Body of pancreas (tissue), 4 donors: ENCODE data around the gene TMEM181. TPM values are rescaled to one million over a fixed set of nuclear protein-coding genes. Genes with fewer than 3 reads are reported as not detected.
A peak's percentile ranks its signal among the peaks of the same experiment; 100 is the strongest.

Experiments
- ATAC-seq: fragments of 150-250 bp; one replicate; pipeline ENCODE4 v1.9.1; 2016
- DNase-seq, 4 donors: peaks; one replicate each; pipeline ENCODE4 v3.0.0-alpha.2; 2019
- H3K27ac ChIP-seq, 4 donors: fragments of 200-600 bp; sonication (generic); 1 replicate in 3 of 4; 2 replicates in 1 of 4; pipeline versions ENCODE4 v1.5.1 to v1.6.1; 2016 to 2019; ENCODE audit warnings: mild to moderate bottlenecking in 1 of 4, mixed read lengths in 1 of 4, moderate library complexity in 1 of 4
- H3K27me3 ChIP-seq, 2 donors: fragments of 200-600 bp; sonication (generic); one replicate each; pipeline ENCODE4 v1.6.0; 2016; ENCODE audit warnings: mild to moderate bottlenecking in 1 of 2
- H3K36me3 ChIP-seq, 2 donors: fragments of 200-600 bp; sonication (generic); replicated peaks in 1 of 2; 2 replicates each; pipeline ENCODE4 v1.5.1; 2016; ENCODE audit warnings: low read depth in 2 of 2; ENCODE audit not compliant: insufficient read depth in 1 of 2
- H3K4me1 ChIP-seq: fragments of 200-600 bp; sonication (generic); one replicate; pipeline ENCODE4 v1.6.0; 2016
- H3K4me3 ChIP-seq, 2 donors: fragments of 200-600 bp; sonication (generic); 1 replicate in 1 of 2; 2 replicates in 1 of 2; pipeline ENCODE4 v1.5.1; 2016 to 2019
- H3K9me3 ChIP-seq, 3 donors: fragments of 200-600 bp; sonication (generic); 1 replicate in 2 of 3; 2 replicates in 1 of 3; pipeline ENCODE4 v1.5.1; 2016
- CTCF ChIP-seq, 7 experiments: fragments of 450-650 bp in 4 of 7; fragments of 200-600 bp in 3 of 7; sonication (generic) in 3 of 7; IDR thresholded peaks; one replicate each; pipeline ENCODE4 v1.5.1; 2016 to 2019; ENCODE audit warnings: antibody characterized with exemption in 7 of 7
- POLR2A ChIP-seq, 3 donors: fragments of 450-650 bp; IDR thresholded peaks; one replicate each; pipeline ENCODE4 v1.6.1; 2016; ENCODE audit warnings: antibody characterized with exemption in 3 of 3, mild to moderate bottlenecking in 2 of 3
- WGBS, 2 donors: methylation state at CpG; one replicate each; pipeline ENCODE4 v1.1.5; 2017; 5-methylcytosine and 5-hydroxymethylcytosine counted together
- intact Hi-C: fragments of 100-400 bp; cut with DNase I; formaldehyde crosslinking; loops from one replicate; pipeline ENCODE4 v1.15.1; 2023
- total RNA-seq, 2 donors: library from RNA; depleted of rRNA; stranded (reverse); fragments of >200 nt; gene quantifications; one replicate each; pipeline ENCODE4 v1.1.0, GENCODE V29; 2016

The TMEM181 gene
- total RNA-seq, 2 donors from 2014 or later = 19.8 to 34.2 TPM

- Histone ChIP-seq H3K27me3 (no peaks in the 10 kb centered on the region), H3K9me3 (no peaks in the 10 kb centered on the region), H3K36me3 (no peaks in the 10 kb centered on the region), H3K27ac (no peak overlapping the region), H3K4me3 (no peak overlapping the region), H3K4me1 (peaks cover 27% of the 10 kb centered on the region)
- TF ChIP-seq CTCF (IDR thresholded peaks at IDR 0.05) = no peak
- TF ChIP-seq POLR2A (IDR thresholded peaks at IDR 0.05) = no peak
- ATAC-seq (no peak), DNase-seq (no peak)
- intact Hi-C loops = no loop called here
- 70 to 71% methylated on average over 8 of the region's 8 CpGs for WGBS, 2 donors
Measured at GRCh38 chr6:158642097-158642601, 82.3 kb downstream of the TMEM181 start.

GRCh38 chr6:158643836-158644230 lies 83.9 kb downstream of the TMEM181 start:
- no peak for ATAC-seq
- intact Hi-C loops = no loop called here
- Histone ChIP-seq H3K4me3 (peak overlapping the region; percentile 81 to 98), H3K9me3 (no peaks in the 10 kb centered on the region), H3K4me1 (peaks cover 27% of the 10 kb centered on the region), H3K27ac (peak overlapping the region; percentile 92 to 97 (median 94)), H3K36me3 (no peaks in the 10 kb centered on the region), H3K27me3 (no peaks in the 10 kb centered on the region)
- WGBS, 2 donors = 1 to 4% methylated on average over 8 to 20 of the region's 21 CpGs
- DNase-seq = no peak
- TF ChIP-seq POLR2A (IDR thresholded peaks at IDR 0.05) = no peak
- TF ChIP-seq CTCF (IDR thresholded peaks at IDR 0.05) = no peak

GRCh38 chr6:158644231-158645063 lies 84.6 kb downstream of the TMEM181 start, which contains the start of gene DYNLT1:
Gene DYNLT1 (minus strand): TSS chr6:158644743. CDS start chr6:158644708, 35 bp downstream.
- Histone ChIP-seq H3K36me3 (no peaks in the 10 kb centered on the region), H3K27ac (peak within 1 kb of the TSS; percentile 92 to 97 (median 94)), H3K9me3 (no peaks in the 10 kb centered on the region), H3K27me3 (no peaks in the 10 kb centered on the region), H3K4me1 (peaks cover 27% of the 10 kb centered on the region), H3K4me3 (peak within 1 kb of the TSS; percentile 81 to 98)
- WGBS, 2 donors = 1% methylated on average over 39 to 73 of the region's 81 CpGs
- DNase-seq = peak; percentile 92 to 94 (median 92)
- TF ChIP-seq CTCF (IDR thresholded peaks at IDR 0.05) (no peak), POLR2A (IDR thresholded peaks at IDR 0.05) (peak; percentile 98)
- intact Hi-C loops = no loop called here
- peak; percentile 94 for ATAC-seq

GRCh38 chr6:158645064-158646022 lies 85.5 kb downstream of the TMEM181 start:
- no peak for DNase-seq
- TF ChIP-seq POLR2A (IDR thresholded peaks at IDR 0.05) = no peak
- TF ChIP-seq CTCF (IDR thresholded peaks at IDR 0.05) = no peak

More at GRCh38 chr6:158645064-158646022, 85.5 kb downstream of the TMEM181 start:
- Histone ChIP-seq H3K27me3 (no peaks in the 10 kb centered on the region), H3K27ac (peak overlapping the region; percentile 92 to 97 (median 94)), H3K9me3 (no peaks in the 10 kb centered on the region), H3K4me1 (peaks cover 27% of the 10 kb centered on the region), H3K36me3 (no peaks in the 10 kb centered on the region), H3K4me3 (peak overlapping the region; percentile 81 to 98)
- no peak for ATAC-seq
- WGBS, 2 donors = 25% methylated on average over 21 of the region's 21 CpGs
- intact Hi-C loops = no loop called here
